ENCODE measurements around the gene MIAT. TPM values are rescaled to one million over a fixed set of nuclear protein-coding genes. Genes with fewer than 3 reads are reported as not detected.

Gene MIAT
- total RNA-seq, 1 experiment from 2014 or later: 0.48 TPM

DNA sequence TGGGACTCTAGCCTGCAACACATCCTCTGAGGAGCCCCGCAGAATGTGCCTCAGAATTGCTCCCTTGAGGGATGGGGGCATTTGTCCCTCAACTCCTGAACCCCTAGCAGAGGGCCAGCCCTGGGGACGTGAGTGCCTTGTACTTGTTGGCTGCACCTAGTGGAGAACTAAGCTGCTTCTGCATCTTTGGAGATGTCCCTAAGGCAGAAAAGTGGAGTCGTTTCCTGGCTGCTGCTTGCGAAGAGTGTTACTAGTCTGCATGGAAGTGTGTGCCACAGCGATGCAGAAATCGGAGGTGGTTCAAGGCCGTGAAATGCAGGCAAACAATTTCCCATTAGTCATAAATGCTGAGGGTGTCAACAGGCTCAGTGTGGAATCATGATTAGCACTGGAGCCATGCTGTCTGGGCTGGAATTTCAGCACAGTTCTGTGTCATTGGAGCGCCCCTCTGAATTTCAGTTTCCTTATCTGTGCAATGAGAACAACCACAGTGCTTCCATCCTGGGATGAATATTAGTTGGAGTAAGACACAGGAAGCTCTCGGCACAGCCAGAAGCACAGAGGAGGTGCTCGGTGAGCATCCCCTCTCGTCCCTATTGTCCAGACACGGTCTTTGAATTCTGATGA is 56.5 kb downstream of the MIAT start:
- intact Hi-C loops (cut with micrococcal nuclease; ENCODE audit: unreplicated experiment): no loop called here
- no TSS peak for BruUV-seq (replicated peaks)
- Histone ChIP-seq H3K4me1 (replicated peaks; ENCODE audit: insufficient read depth) (no peaks in the 10 kb centered on the region), H3F3A (ENCODE audit: insufficient read depth, low read depth) (no peaks in the 10 kb centered on the region), H3K4me2 (no peak overlapping the region), H3K36me3 (ENCODE audit: low read depth) (no peaks in the 10 kb centered on the region), H3K79me2 (ENCODE audit: low read depth) (no peaks in the 10 kb centered on the region), H3K27ac (no peak overlapping the region), H3K4me3 (no peak overlapping the region), H3K27me3 (ENCODE audit: insufficient read depth, low read depth) (no peaks in the 10 kb centered on the region), H3K9me2 (ENCODE audit: insufficient read depth) (no peaks in the 10 kb centered on the region), H3K9me3 (ENCODE audit: insufficient read depth, low read depth) (no peaks in the 10 kb centered on the region), H2AFZ (no peak overlapping the region), H4K20me1 (ENCODE audit: insufficient read depth) (no peaks in the 10 kb centered on the region)
- POLR2A ChIA-PET (ENCODE audit: unreplicated experiment): no interaction called here
- DNase-seq: no peak
- CTCF ChIA-PET: no interaction called here
- TF ChIP-seq, protein P1, sequence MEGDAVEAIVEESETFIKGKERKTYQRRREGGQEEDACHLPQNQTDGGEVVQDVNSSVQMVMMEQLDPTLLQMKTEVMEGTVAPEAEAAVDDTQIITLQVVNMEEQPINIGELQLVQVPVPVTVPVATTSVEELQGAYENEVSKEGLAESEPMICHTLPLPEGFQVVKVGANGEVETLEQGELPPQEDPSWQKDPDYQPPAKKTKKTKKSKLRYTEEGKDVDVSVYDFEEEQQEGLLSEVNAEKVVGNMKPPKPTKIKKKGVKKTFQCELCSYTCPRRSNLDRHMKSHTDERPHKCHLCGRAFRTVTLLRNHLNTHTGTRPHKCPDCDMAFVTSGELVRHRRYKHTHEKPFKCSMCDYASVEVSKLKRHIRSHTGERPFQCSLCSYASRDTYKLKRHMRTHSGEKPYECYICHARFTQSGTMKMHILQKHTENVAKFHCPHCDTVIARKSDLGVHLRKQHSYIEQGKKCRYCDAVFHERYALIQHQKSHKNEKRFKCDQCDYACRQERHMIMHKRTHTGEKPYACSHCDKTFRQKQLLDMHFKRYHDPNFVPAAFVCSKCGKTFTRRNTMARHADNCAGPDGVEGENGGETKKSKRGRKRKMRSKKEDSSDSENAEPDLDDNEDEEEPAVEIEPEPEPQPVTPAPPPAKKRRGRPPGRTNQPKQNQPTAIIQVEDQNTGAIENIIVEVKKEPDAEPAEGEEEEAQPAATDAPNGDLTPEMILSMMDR (conservative IDR thresholded peaks at IDR 0.05): no peak
- TF ChIP-seq EZH2 (IDR thresholded peaks at IDR 0.05; ENCODE audit: low read depth): no peak

DNA sequence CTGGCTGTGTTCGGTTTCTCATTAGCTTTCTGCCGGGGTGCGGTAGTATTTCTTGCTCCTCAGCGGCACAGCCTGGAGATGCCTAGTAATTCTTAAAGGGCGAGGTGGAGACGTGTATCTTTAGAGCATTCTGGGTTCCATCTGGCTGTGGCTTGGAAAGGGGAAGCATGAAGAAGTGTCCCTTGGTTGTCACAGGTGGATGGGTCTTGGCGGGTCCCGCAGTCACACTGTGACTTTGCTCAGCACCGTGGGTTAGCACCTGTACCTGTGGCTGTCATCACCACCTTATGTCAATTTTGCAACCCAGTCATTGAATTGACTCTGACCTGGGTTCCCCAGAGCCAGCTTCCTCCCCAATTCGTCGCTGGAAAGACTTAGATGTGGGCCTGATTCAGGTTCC is 57.6 kb downstream of the MIAT start:
- POLR2A ChIA-PET (ENCODE audit: unreplicated experiment): no interaction called here

DNA sequence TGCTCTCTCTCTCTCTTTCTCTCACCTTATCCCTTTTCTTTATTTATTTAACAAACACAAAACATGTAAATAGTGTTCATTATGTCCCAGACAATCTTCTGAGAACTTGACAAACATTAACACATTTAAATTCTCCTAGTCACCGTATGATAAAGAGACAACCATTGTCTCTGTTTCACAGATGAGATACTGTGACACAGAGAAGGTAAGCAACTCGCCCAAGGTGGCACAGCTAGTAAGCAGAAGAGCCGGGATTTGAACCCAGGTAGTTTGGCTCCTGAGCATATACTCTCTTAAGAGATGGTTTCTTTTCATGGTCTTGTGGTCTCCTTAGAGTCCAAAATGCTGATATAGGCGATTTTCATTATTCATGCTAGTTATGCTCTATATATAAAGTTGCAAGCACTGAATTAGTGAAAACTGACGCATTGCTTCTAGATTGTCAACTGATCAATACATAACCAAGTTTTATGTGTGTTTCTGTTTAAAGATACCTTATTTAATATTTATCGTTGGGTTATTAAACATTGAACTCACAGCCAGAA is 58.1 kb downstream of the MIAT start:
- no TSS peak for BruUV-seq (replicated peaks)
- Histone ChIP-seq H3K9me3 (ENCODE audit: insufficient read depth, low read depth) (no peaks in the 10 kb centered on the region), H3K27me3 (ENCODE audit: insufficient read depth, low read depth) (no peaks in the 10 kb centered on the region), H3K4me2 (no peak overlapping the region), H2AFZ (no peak overlapping the region), H3K4me3 (no peak overlapping the region), H4K20me1 (ENCODE audit: insufficient read depth) (no peaks in the 10 kb centered on the region), H3K4me1 (replicated peaks; ENCODE audit: insufficient read depth) (no peaks in the 10 kb centered on the region), H3F3A (ENCODE audit: insufficient read depth, low read depth) (no peaks in the 10 kb centered on the region), H3K27ac (no peak overlapping the region), H3K36me3 (ENCODE audit: low read depth) (no peaks in the 10 kb centered on the region), H3K9me2 (ENCODE audit: insufficient read depth) (no peaks in the 10 kb centered on the region), H3K79me2 (ENCODE audit: low read depth) (no peaks in the 10 kb centered on the region)
- DNase-seq: no peak
- intact Hi-C loops (cut with micrococcal nuclease; ENCODE audit: unreplicated experiment): no loop called here
- POLR2A ChIA-PET (ENCODE audit: unreplicated experiment): no interaction called here
- TF ChIP-seq EZH2 (IDR thresholded peaks at IDR 0.05; ENCODE audit: low read depth): no peak
- TF ChIP-seq, protein P1 (conservative IDR thresholded peaks at IDR 0.05): no peak
- CTCF ChIA-PET: no interaction called here

More for the DNA sequence above, 57.6 kb downstream of the MIAT start:
- no peak overlapping the region for H2AFZ ChIP-seq
- no peaks in the 10 kb centered on the region for H3F3A ChIP-seq (ENCODE audit: insufficient read depth, low read depth)
- H3K4me3 ChIP-seq: no peak overlapping the region
- DNase-seq: no peak
- intact Hi-C loops (cut with micrococcal nuclease; ENCODE audit: unreplicated experiment): no loop called here
- no peaks in the 10 kb centered on the region for H4K20me1 ChIP-seq (ENCODE audit: insufficient read depth)
- BruUV-seq (replicated peaks): no TSS peak
- no peaks in the 10 kb centered on the region for H3K9me2 ChIP-seq (ENCODE audit: insufficient read depth)
- no peaks in the 10 kb centered on the region for H3K9me3 ChIP-seq (ENCODE audit: insufficient read depth, low read depth)
- no peak overlapping the region for H3K27ac ChIP-seq
- no peaks in the 10 kb centered on the region for H3K27me3 ChIP-seq (ENCODE audit: insufficient read depth, low read depth)
- no peaks in the 10 kb centered on the region for H3K79me2 ChIP-seq (ENCODE audit: low read depth)
- no peaks in the 10 kb centered on the region for H3K36me3 ChIP-seq (ENCODE audit: low read depth)
- H3K4me1 ChIP-seq (replicated peaks; ENCODE audit: insufficient read depth): no peaks in the 10 kb centered on the region
- TF ChIP-seq, protein P1 (conservative IDR thresholded peaks at IDR 0.05): no peak
- no peak for TF ChIP-seq EZH2 (IDR thresholded peaks at IDR 0.05; ENCODE audit: low read depth)
- no peak overlapping the region for H3K4me2 ChIP-seq
- CTCF ChIA-PET: no interaction called here
